Measurements from ENCODE around the gene MTLN.

GRCh38 chr2:110198016-110198415 is 14.3 kb downstream of the MTLN start:
- TF ChIP-seq CTCF (IDR thresholded peaks at IDR 0.05) (no peak), POLR2AphosphoS5 (IDR thresholded peaks at IDR 0.05) (no peak), POLR2A (IDR thresholded peaks at IDR 0.05) (no peak)

Measured in prostate gland (tissue), 2 donors.